ENCODE data around the gene GLRX. TPM values are rescaled to one million over a fixed set of nuclear protein-coding genes. Genes with fewer than 3 reads are reported as not detected.

Gene GLRX
- total RNA-seq, 1 donor from 2014 or later = 79.6 TPM

DNA sequence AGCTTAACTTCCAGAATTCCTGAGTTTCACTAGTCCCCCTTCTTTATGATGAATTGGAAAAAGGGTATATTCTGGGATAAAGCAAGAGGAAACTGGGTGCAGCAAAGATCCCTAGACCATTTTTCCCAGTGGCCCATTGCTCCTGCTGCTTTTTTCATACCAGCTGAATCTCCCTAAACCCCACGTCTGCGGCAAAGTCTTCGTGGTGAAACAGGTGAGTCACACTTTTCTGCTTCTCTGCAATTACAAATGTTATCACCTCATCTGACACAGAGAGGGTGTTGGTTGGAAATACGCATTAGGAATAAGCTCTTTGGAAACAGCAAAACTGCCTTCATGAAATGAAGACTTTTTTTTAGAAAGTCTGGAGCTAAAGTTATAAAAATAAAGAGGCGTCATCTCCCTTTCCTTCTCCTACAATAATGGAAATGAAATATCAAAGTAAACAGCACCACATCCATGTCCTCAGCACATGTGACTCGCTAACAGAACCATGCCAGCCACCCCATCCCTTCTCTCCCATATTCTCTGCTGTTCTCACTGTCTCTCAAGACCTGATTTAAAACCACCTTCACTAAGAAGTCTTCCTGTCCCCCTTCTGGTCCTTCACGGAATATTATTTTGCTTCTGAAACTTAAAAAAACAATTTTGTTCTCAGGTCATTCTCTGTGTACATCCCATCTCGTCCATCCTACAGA is 39.5 kb upstream of the GLRX start:
- peaks cover 64% of the 10 kb centered on the region for H3K4me1 Mint-ChIP-seq (ENCODE audit: low read depth, unreplicated experiment)
- no peak for DNase-seq
- peak overlapping the region; percentile 53 for H3K4me3 Mint-ChIP-seq (ENCODE audit: unreplicated experiment)
- H3K9me3 Mint-ChIP-seq (ENCODE audit: unreplicated experiment) = peaks cover 14% of the 10 kb centered on the region
- H3K27me3 Mint-ChIP-seq (ENCODE audit: unreplicated experiment) = peaks cover 17% of the 10 kb centered on the region
- TF ChIP-seq, protein P1, sequence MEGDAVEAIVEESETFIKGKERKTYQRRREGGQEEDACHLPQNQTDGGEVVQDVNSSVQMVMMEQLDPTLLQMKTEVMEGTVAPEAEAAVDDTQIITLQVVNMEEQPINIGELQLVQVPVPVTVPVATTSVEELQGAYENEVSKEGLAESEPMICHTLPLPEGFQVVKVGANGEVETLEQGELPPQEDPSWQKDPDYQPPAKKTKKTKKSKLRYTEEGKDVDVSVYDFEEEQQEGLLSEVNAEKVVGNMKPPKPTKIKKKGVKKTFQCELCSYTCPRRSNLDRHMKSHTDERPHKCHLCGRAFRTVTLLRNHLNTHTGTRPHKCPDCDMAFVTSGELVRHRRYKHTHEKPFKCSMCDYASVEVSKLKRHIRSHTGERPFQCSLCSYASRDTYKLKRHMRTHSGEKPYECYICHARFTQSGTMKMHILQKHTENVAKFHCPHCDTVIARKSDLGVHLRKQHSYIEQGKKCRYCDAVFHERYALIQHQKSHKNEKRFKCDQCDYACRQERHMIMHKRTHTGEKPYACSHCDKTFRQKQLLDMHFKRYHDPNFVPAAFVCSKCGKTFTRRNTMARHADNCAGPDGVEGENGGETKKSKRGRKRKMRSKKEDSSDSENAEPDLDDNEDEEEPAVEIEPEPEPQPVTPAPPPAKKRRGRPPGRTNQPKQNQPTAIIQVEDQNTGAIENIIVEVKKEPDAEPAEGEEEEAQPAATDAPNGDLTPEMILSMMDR (IDR thresholded peaks at IDR 0.05; ENCODE audit: partially characterized antibody, unreplicated experiment) = peak; percentile 31
- H3K36me3 Mint-ChIP-seq (ENCODE audit: unreplicated experiment) = no peaks in the 10 kb centered on the region
- H3K27ac Mint-ChIP-seq (ENCODE audit: unreplicated experiment) = peak overlapping the region; percentile 95

DNA sequence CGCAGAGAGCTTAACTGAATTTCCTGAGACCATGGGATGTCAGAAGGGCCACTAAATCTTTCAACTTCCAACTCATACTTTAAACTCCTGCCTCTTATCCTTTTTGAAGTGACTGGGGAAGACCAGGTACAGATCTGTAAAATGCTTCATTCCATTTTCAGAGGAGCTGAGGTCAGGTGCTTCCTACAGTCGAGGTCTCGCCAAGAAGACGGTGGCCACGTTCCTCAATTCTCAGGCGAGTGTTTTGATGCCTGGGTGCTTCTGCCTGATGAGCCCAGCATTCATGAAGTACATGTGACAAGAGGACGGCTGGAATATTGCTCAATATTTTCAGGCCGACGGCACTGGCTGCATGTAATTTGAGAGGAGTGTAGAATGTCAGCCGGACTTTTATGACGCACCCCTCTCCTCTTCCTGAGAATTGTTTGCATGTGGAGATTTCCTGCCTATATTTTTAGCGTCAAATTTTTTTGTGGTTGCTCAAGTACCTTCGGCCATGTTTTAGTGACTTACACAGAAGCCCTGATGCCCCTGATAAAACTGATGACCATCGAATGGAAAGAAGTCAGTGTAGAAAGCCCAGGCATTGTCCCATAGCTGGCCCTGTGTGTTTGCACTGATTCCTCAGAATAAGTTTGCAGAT is 38.8 kb upstream of the GLRX start:
- peaks cover 17% of the 10 kb centered on the region for H3K27me3 Mint-ChIP-seq (ENCODE audit: unreplicated experiment)
- TF ChIP-seq, protein P1 (IDR thresholded peaks at IDR 0.05; ENCODE audit: partially characterized antibody, unreplicated experiment) = no peak
- no peak for DNase-seq
- H3K9me3 Mint-ChIP-seq (ENCODE audit: unreplicated experiment) = peaks cover 14% of the 10 kb centered on the region
- peaks cover 65% of the 10 kb centered on the region for H3K4me1 Mint-ChIP-seq (ENCODE audit: low read depth, unreplicated experiment)
- H3K36me3 Mint-ChIP-seq (ENCODE audit: unreplicated experiment) = no peaks in the 10 kb centered on the region
- peak overlapping the region; percentile 95 for H3K27ac Mint-ChIP-seq (ENCODE audit: unreplicated experiment)
- H3K4me3 Mint-ChIP-seq (ENCODE audit: unreplicated experiment) = peak overlapping the region; percentile 60

DNA sequence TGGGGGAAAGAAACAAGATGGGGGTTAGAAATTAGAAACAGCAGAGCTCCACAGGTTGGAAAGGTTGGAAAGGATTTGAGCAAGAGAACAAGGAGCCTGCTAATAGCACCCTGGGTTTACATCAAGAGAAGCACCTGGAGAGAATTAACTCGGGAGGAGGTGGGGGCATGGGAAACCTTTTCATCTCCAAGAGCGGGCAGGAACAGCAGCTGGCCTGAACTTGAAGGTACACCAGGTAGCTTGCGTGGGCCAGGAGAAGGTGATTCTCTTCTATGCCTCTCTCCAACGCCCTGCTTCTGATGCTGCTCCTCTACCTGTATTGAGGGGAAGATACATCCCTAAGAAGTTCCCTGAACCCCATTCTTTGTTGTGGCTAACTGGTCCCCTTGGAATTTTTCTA is 37.1 kb upstream of the GLRX start:
- H3K9me3 Mint-ChIP-seq (ENCODE audit: unreplicated experiment) = peaks cover 14% of the 10 kb centered on the region
- peak overlapping the region; percentile 64 for H3K27ac Mint-ChIP-seq (ENCODE audit: unreplicated experiment)
- H3K36me3 Mint-ChIP-seq (ENCODE audit: unreplicated experiment) = no peaks in the 10 kb centered on the region
- H3K27me3 Mint-ChIP-seq (ENCODE audit: unreplicated experiment) = peaks cover 17% of the 10 kb centered on the region
- no peak overlapping the region for H3K4me3 Mint-ChIP-seq (ENCODE audit: unreplicated experiment)
- H3K4me1 Mint-ChIP-seq (ENCODE audit: low read depth, unreplicated experiment) = peaks cover 59% of the 10 kb centered on the region
- TF ChIP-seq, protein P1 (IDR thresholded peaks at IDR 0.05; ENCODE audit: partially characterized antibody, unreplicated experiment) = no peak
- DNase-seq = no peak

DNA sequence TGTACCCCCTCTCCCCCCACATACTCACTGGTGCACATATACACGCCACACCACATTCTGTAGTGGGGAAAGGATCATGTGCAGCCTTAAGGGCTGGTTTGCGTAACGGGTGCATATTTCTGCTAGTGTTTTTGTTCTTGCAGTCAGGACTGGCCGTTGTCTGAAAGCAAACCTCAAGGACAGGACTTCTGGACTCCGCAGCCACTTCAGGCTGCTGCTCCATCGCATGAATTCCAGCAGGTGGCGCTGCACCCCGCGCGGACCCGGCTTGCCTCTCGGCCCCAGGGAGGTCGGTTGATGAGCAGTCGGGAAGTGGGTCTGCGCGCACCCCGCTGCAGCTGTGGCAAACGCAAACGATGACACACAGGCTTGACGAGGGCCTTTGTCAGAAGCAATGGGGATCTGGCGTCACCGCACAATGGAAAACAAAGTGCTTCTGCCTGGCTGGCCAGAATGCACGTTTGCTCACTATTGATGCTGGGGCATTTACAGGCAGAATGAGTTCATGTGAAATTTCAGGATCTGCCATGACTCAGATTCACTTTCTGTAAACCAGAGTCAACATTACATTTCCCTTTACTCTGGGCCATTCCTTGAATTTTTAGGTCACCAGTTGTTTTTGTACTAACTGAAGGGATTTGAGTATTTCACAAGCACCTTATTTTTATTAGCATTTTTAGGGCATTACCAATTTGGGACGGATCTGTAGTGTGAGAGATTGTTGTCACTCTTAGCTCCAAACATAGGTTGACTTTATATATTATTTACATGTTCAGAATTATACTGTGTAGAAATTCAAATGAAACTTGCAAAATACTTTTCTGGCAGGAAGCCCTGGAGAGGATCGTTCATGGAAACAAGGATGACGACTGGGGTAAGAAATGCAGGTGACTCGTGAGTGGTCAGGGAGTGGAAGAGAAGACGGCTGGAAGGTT is 36.4 kb upstream of the GLRX start:
- peak; percentile 95 for DNase-seq
- Mint-ChIP-seq H3K36me3 (ENCODE audit: unreplicated experiment) (no peaks in the 10 kb centered on the region), H3K27ac (ENCODE audit: unreplicated experiment) (peak overlapping the region; percentile 64), H3K9me3 (ENCODE audit: unreplicated experiment) (peaks cover 14% of the 10 kb centered on the region), H3K4me3 (ENCODE audit: unreplicated experiment) (peak overlapping the region; percentile 43), H3K27me3 (ENCODE audit: unreplicated experiment) (peaks cover 17% of the 10 kb centered on the region), H3K4me1 (ENCODE audit: low read depth, unreplicated experiment) (peaks cover 53% of the 10 kb centered on the region)
- TF ChIP-seq, protein P1 (IDR thresholded peaks at IDR 0.05; ENCODE audit: partially characterized antibody, unreplicated experiment) = peak; percentile 98

Data from glutamatergic neuron (in vitro differentiated cells).